ENCODE results near the gene EEF1G. TPM values are rescaled to one million over a fixed set of nuclear protein-coding genes. Genes with fewer than 3 reads are reported as not detected.

The EEF1G gene
- total RNA-seq, 1 experiment from 2014 or later = 1,119 TPM

DNA sequence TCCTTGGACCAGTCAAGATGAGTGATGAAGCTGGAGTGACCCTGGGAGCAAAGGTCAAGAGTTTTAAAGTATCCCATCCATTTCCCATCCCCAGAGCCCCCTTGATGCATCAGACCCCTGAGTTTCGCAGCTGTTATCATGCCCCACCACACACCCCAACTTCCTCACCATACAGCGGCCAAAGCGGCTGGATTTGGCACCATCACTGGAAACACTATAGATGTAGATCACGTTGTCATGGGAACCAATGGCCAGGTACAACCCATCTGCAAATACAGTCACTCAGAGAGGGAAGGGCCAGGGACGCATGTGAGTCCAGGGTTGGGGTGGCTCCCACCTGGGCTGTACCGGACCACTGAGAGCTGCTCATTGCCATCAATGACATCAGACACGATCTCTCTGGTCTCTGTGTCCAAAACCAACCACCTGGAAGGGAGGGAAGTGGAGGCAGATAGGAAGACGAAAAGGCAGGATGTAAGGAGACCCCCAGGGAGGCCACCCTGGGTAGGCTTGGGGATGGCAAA lies 30.1 kb upstream of the EEF1G start:
- H3K9me3 ChIP-seq (ENCODE audit: control insufficient read depth, insufficient read depth, low read depth, low read length) = no peaks in the 10 kb centered on the region
- CTCF ChIA-PET = no interaction called here
- peaks cover 14% of the 10 kb centered on the region for H3K36me3 ChIP-seq (ENCODE audit: control insufficient read depth, insufficient read depth, low read length)
- DNase-seq (ENCODE audit: low read depth, low spot score) (no peak), ATAC-seq (no peak)
- no peak overlapping the region for H3K4me3 ChIP-seq (ENCODE audit: low read depth in 2 of 2, low read length in 2 of 2)
- POLR2A ChIA-PET = no interaction called here
- intact Hi-C loops (cut with micrococcal nuclease; ENCODE audit: unreplicated experiment) (no loop called here), in situ Hi-C loops (cut with HindIII; ENCODE audit: low pct_unique_long_range_greater_than_20kb, low sequenced_read_pairs) (no loop called here)
- TF ChIP-seq, protein P1, sequence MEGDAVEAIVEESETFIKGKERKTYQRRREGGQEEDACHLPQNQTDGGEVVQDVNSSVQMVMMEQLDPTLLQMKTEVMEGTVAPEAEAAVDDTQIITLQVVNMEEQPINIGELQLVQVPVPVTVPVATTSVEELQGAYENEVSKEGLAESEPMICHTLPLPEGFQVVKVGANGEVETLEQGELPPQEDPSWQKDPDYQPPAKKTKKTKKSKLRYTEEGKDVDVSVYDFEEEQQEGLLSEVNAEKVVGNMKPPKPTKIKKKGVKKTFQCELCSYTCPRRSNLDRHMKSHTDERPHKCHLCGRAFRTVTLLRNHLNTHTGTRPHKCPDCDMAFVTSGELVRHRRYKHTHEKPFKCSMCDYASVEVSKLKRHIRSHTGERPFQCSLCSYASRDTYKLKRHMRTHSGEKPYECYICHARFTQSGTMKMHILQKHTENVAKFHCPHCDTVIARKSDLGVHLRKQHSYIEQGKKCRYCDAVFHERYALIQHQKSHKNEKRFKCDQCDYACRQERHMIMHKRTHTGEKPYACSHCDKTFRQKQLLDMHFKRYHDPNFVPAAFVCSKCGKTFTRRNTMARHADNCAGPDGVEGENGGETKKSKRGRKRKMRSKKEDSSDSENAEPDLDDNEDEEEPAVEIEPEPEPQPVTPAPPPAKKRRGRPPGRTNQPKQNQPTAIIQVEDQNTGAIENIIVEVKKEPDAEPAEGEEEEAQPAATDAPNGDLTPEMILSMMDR (IDR thresholded peaks at IDR 0.05) = no peak
- TF ChIP-seq SIN3A (IDR thresholded peaks at IDR 0.05; ENCODE audit: borderline replicate concordance, insufficient read depth, low read depth, low read length) (no peak), TCF7L2 (IDR thresholded peaks at IDR 0.05; ENCODE audit: low read depth, low read length) (no peak), POLR2AphosphoS5 (IDR thresholded peaks at IDR 0.05; ENCODE audit: low read depth, low read length) (no peak)
- TF ChIP-seq, protein P2, sequence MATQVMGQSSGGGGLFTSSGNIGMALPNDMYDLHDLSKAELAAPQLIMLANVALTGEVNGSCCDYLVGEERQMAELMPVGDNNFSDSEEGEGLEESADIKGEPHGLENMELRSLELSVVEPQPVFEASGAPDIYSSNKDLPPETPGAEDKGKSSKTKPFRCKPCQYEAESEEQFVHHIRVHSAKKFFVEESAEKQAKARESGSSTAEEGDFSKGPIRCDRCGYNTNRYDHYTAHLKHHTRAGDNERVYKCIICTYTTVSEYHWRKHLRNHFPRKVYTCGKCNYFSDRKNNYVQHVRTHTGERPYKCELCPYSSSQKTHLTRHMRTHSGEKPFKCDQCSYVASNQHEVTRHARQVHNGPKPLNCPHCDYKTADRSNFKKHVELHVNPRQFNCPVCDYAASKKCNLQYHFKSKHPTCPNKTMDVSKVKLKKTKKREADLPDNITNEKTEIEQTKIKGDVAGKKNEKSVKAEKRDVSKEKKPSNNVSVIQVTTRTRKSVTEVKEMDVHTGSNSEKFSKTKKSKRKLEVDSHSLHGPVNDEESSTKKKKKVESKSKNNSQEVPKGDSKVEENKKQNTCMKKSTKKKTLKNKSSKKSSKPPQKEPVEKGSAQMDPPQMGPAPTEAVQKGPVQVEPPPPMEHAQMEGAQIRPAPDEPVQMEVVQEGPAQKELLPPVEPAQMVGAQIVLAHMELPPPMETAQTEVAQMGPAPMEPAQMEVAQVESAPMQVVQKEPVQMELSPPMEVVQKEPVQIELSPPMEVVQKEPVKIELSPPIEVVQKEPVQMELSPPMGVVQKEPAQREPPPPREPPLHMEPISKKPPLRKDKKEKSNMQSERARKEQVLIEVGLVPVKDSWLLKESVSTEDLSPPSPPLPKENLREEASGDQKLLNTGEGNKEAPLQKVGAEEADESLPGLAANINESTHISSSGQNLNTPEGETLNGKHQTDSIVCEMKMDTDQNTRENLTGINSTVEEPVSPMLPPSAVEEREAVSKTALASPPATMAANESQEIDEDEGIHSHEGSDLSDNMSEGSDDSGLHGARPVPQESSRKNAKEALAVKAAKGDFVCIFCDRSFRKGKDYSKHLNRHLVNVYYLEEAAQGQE (IDR thresholded peaks at IDR 0.05; ENCODE audit: insufficient read depth in 1 of 2, low read depth in 2 of 2, low read length in 1 of 2) = no peak
- H3K4me1 ChIP-seq (ENCODE audit: control insufficient read depth, insufficient read depth, low read length) = peaks cover 26% of the 10 kb centered on the region
- H3K27ac ChIP-seq (ENCODE audit: low read length) = no peak overlapping the region
- no peaks in the 10 kb centered on the region for H3K27me3 ChIP-seq (ENCODE audit: control insufficient read depth, insufficient read depth, low read length)
- no TSS peak for BruUV-seq (replicated peaks)

DNA sequence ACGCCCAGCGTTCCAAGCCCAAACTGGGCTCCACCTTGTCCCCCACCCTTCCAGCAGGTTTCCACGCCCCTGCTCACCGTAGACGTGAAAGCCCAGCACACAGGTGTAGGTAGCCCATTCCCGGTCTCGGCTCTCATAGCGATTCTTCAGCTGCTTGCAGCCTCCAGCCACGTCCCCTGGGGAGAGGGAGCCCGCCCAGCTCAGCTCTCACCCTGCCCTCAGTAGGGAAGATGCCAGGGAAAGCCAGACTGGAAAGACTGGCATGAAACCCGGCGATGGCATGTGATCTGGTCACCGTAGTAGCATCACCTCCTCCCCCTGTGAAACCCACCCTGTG lies 29.3 kb upstream of the EEF1G start:
- DNase-seq (ENCODE audit: low read depth, low spot score) (no peak), ATAC-seq (no peak)
- Histone ChIP-seq H3K27me3 (ENCODE audit: control insufficient read depth, insufficient read depth, low read length) (no peaks in the 10 kb centered on the region), H3K4me3 (ENCODE audit: low read depth in 2 of 2, low read length in 2 of 2) (no peak overlapping the region), H3K4me1 (ENCODE audit: control insufficient read depth, insufficient read depth, low read length) (peaks cover 26% of the 10 kb centered on the region), H3K9me3 (ENCODE audit: control insufficient read depth, insufficient read depth, low read depth, low read length) (no peaks in the 10 kb centered on the region), H3K36me3 (ENCODE audit: control insufficient read depth, insufficient read depth, low read length) (peaks cover 17% of the 10 kb centered on the region), H3K27ac (ENCODE audit: low read length) (no peak overlapping the region)
- CTCF ChIA-PET = no interaction called here
- in situ Hi-C loops (cut with HindIII; ENCODE audit: low pct_unique_long_range_greater_than_20kb, low sequenced_read_pairs) = no loop called here
- BruUV-seq (replicated peaks) = no TSS peak
- intact Hi-C loops (cut with micrococcal nuclease; ENCODE audit: unreplicated experiment) = no loop called here
- POLR2A ChIA-PET = no interaction called here
- no peak for TF ChIP-seq TCF7L2 (IDR thresholded peaks at IDR 0.05; ENCODE audit: low read depth, low read length)
- TF ChIP-seq POLR2AphosphoS5 (IDR thresholded peaks at IDR 0.05; ENCODE audit: low read depth, low read length) = no peak
- no peak for TF ChIP-seq SIN3A (IDR thresholded peaks at IDR 0.05; ENCODE audit: borderline replicate concordance, insufficient read depth, low read depth, low read length)
- TF ChIP-seq, protein P1 (IDR thresholded peaks at IDR 0.05) = no peak
- TF ChIP-seq, protein P2 (IDR thresholded peaks at IDR 0.05; ENCODE audit: insufficient read depth in 1 of 2, low read depth in 2 of 2, low read length in 1 of 2) = no peak
